ENCODE measurements around the gene SMYD3. TPM values are rescaled to one million over a fixed set of nuclear protein-coding genes. Genes with fewer than 3 reads are reported as not detected.

Gene SMYD3
- total RNA-seq, result 18.3 and 20.8 TPM in 2 replicates

- ChIA-PET POLR2A (interaction anchor here (0.6 to 2.9 kb wide), 2 partner anchors 60 to 153 kb away, joined by 3 to 12 read pairs; partner anchors contain the start of genes CNST and TFB2M), CTCF (interaction anchor here (0.7 to 3.9 kb wide), 3 partner anchors 9 to 187 kb away, joined by 3 to 17 read pairs (median 4); no protein-coding TSS in a partner anchor)
- H3K4me3 Mint-ChIP-seq, result peak within 1 kb of the TSS; percentile 93
- peak; percentile 67 for DNase-seq
- H3K9me3 Mint-ChIP-seq, result no peaks in the 10 kb centered on the region
- intact Hi-C loops (cut with micrococcal nuclease), result loop anchor here (1.0 to 5.0 kb wide), 2 partner anchors 59 to 705 kb away; partner anchors contain the start of genes CNST and TFB2M
- TF ChIP-seq CTCF (IDR thresholded peaks at IDR 0.05), result no peak
- peaks cover 22% of the 10 kb centered on the region for H3K4me1 Mint-ChIP-seq
- H3K36me3 Mint-ChIP-seq (ENCODE audit: low read depth), result peaks cover 3% of the 10 kb centered on the region
- peak; percentile 93 for ATAC-seq (ENCODE audit: low read depth)
- no peaks in the 10 kb centered on the region for H3K27me3 Mint-ChIP-seq
- H3K27ac Mint-ChIP-seq, result peak within 1 kb of the TSS; percentile 86
These were observed at the start of gene SMYD3 for GRCh38 chr1:246506674-246507481. Gene SMYD3, minus strand, starts transcription at chr1:246507279.

GRCh38 chr1:246554201-246554600 is 47.1 kb upstream of the SMYD3 start:
- POLR2A ChIA-PET, result no interaction called here
- no peaks in the 10 kb centered on the region for H3K4me1 Mint-ChIP-seq
- no peak for TF ChIP-seq CTCF (IDR thresholded peaks at IDR 0.05)

GRCh38 chr1:246552110-246552509 is 45.0 kb upstream of the SMYD3 start:
- ChIA-PET POLR2A (no interaction called here), CTCF (no interaction called here)
- H3K36me3 Mint-ChIP-seq (ENCODE audit: low read depth), result peaks cover 83% of the 10 kb centered on the region
- no peak for ATAC-seq (ENCODE audit: low read depth)
- H3K27ac Mint-ChIP-seq, result no peak overlapping the region
- DNase-seq, result no peak
- intact Hi-C loops (cut with micrococcal nuclease), result no loop called here
- no peaks in the 10 kb centered on the region for H3K4me1 Mint-ChIP-seq
- no peaks in the 10 kb centered on the region for H3K9me3 Mint-ChIP-seq
- H3K4me3 Mint-ChIP-seq, result no peak overlapping the region
- H3K27me3 Mint-ChIP-seq, result no peaks in the 10 kb centered on the region
- no peak for TF ChIP-seq CTCF (IDR thresholded peaks at IDR 0.05)

More at GRCh38 chr1:246554201-246554600, 47.1 kb upstream of the SMYD3 start:
- H3K27ac Mint-ChIP-seq, result no peak overlapping the region
- DNase-seq (no peak), ATAC-seq (ENCODE audit: low read depth) (no peak)
- H3K27me3 Mint-ChIP-seq, result no peaks in the 10 kb centered on the region
- H3K36me3 Mint-ChIP-seq (ENCODE audit: low read depth), result peaks cover 85% of the 10 kb centered on the region
- H3K4me3 Mint-ChIP-seq, result no peak overlapping the region
- no peaks in the 10 kb centered on the region for H3K9me3 Mint-ChIP-seq
- intact Hi-C loops (cut with micrococcal nuclease), result no loop called here
- CTCF ChIA-PET, result no interaction called here

DNA sequence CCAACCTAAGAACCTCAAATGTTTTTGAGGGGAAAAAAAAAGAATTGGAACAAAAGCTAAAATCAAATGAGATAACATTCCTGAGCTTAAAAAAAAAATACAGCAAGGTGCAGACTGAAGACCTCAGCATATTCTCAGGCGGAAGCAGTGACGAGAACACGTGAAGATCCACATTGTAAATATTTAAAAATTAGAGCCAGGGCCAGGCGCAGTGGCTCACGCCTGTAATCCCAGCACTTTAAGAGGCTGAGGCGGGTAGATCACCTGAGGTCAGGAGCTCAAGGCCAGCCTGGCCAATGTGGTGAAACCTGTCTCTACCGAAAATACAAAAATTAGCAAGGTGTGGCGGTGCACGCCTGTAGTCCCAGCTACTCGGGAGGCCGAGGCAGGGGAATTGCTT is 43.3 kb upstream of the SMYD3 start:
- POLR2A ChIA-PET, result no interaction called here
- Mint-ChIP-seq H3K27me3 (no peaks in the 10 kb centered on the region), H3K4me1 (no peaks in the 10 kb centered on the region), H3K36me3 (ENCODE audit: low read depth) (peaks cover 76% of the 10 kb centered on the region), H3K27ac (no peak overlapping the region), H3K9me3 (no peaks in the 10 kb centered on the region), H3K4me3 (no peak overlapping the region)
- intact Hi-C loops (cut with micrococcal nuclease), result no loop called here
- no peak for ATAC-seq (ENCODE audit: low read depth)
- CTCF ChIA-PET, result no interaction called here
- TF ChIP-seq CTCF (IDR thresholded peaks at IDR 0.05), result no peak
- DNase-seq, result no peak

DNA sequence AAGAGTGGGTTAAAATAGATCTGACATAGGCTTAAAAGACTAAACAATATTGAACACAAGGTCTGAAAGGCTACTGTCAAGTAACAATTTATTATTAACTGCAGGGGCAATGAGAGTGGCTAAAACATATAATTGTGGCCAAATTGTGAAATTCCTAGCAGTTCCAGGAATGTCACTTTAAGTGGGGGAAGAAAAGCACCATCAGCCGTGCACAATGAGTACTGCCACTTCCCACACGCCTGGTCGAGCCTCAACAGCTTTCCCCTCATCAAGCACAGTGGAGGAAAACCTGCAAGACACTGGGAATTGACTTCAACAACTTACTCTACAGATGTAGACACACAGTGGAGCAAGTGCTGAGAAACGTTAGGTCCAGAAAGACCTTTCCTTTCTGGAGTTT is 42.6 kb upstream of the SMYD3 start:
- ChIA-PET CTCF (no interaction called here), POLR2A (no interaction called here)
- Mint-ChIP-seq H3K4me1 (no peaks in the 10 kb centered on the region), H3K4me3 (no peak overlapping the region), H3K36me3 (ENCODE audit: low read depth) (peaks cover 74% of the 10 kb centered on the region), H3K9me3 (no peaks in the 10 kb centered on the region), H3K27me3 (no peaks in the 10 kb centered on the region), H3K27ac (no peak overlapping the region)
- DNase-seq, result no peak
- intact Hi-C loops (cut with micrococcal nuclease), result no loop called here
- TF ChIP-seq CTCF (IDR thresholded peaks at IDR 0.05), result no peak
- no peak for ATAC-seq (ENCODE audit: low read depth)
